ENCODE measurements around the gene ABLIM2. TPM values are rescaled to one million over a fixed set of nuclear protein-coding genes. Genes with fewer than 3 reads are reported as not detected.

The ABLIM2 gene
- total and polyA plus RNA-seq, 2 donors (not counting 1 experiment from before 2014, with no cell fraction given), result 3.3 to 79.0 TPM

DNA sequence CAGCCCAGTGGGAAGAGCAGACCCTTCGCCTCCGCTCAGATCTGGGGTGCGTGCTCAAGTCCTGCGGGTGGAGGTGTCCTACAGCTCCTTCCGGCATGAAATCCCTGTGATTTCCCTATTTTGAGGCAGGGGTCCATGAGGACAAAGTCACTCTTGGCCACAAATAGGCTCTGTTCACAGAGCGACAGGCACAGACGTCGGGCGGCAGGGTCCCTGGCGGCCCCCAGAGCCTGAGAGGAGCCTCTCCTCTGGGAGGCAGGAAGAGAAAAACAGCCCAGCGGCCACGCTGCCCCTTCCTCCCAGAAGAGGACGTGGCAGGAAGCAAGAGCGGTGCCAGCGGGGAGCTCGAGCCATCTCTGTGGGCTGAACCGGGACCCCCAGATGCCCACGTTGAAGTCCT, 38.7 kb downstream of the ABLIM2 start:
- Histone ChIP-seq H3K36me3 (replicated peaks in 1 of 2; ENCODE audit: control extremely low read depth in 1 of 2, control insufficient read depth in 1 of 2, extremely low read depth in 1 of 2, insufficient read depth in 2 of 2, low read length in 1 of 2) (no peaks in the 10 kb centered on the region), H3K4me1 (ENCODE audit: control insufficient read depth in 2 of 2, insufficient read depth in 2 of 2, low read length in 2 of 2) (no peaks in the 10 kb centered on the region), H3K4me3 (ENCODE audit: control extremely low read depth in 1 of 5, extremely low read depth in 1 of 5, insufficient read depth in 1 of 5, low read depth in 2 of 5, low read length in 4 of 5) (no peak overlapping the region), H3K27ac (ENCODE audit: low read length in 2 of 2) (no peak overlapping the region), H3K4me2 (replicated peaks; ENCODE audit: low read depth, low read length, poor library complexity, severe bottlenecking) (no peak overlapping the region), H4K20me1 (ENCODE audit: control insufficient read depth, insufficient read depth, low read length, poor library complexity, severe bottlenecking) (no peaks in the 10 kb centered on the region), H3K9ac (ENCODE audit: low read length) (no peak overlapping the region), H3K9me3 (ENCODE audit: control extremely low read depth in 1 of 3, control insufficient read depth in 2 of 3, insufficient read depth in 1 of 3, low read length in 2 of 3) (peaks cover 0 to 11% (median 0%) of the 10 kb centered on the region in 3 donors), H2AFZ (ENCODE audit: insufficient read depth, low read depth, low read length, poor library complexity, severe bottlenecking) (no peak overlapping the region), H3K27me3 (replicated peaks in 1 of 4; ENCODE audit: control extremely low read depth in 1 of 4, control insufficient read depth in 3 of 4, insufficient read depth in 4 of 4, low read length in 3 of 4) (no peaks in the 10 kb centered on the region), H3K79me2 (ENCODE audit: control insufficient read depth, insufficient read depth, low read length) (no peaks in the 10 kb centered on the region)
- Mint-ChIP-seq H3K9me3 (ENCODE audit: insufficient read depth) (no peaks in the 10 kb centered on the region), H3K27me3 (no peaks in the 10 kb centered on the region), H3K4me3 (no peak overlapping the region), H3K27ac (no peak overlapping the region), H3K4me1 (peaks cover 17% of the 10 kb centered on the region)
- CTCF ChIA-PET, result no interaction called here
- 81% methylated on average over 14 of the region's 18 CpGs for WGBS (ENCODE audit: insufficient coverage)
- no peak for DNase-seq
- TF ChIP-seq, protein P1, sequence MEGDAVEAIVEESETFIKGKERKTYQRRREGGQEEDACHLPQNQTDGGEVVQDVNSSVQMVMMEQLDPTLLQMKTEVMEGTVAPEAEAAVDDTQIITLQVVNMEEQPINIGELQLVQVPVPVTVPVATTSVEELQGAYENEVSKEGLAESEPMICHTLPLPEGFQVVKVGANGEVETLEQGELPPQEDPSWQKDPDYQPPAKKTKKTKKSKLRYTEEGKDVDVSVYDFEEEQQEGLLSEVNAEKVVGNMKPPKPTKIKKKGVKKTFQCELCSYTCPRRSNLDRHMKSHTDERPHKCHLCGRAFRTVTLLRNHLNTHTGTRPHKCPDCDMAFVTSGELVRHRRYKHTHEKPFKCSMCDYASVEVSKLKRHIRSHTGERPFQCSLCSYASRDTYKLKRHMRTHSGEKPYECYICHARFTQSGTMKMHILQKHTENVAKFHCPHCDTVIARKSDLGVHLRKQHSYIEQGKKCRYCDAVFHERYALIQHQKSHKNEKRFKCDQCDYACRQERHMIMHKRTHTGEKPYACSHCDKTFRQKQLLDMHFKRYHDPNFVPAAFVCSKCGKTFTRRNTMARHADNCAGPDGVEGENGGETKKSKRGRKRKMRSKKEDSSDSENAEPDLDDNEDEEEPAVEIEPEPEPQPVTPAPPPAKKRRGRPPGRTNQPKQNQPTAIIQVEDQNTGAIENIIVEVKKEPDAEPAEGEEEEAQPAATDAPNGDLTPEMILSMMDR (IDR thresholded peaks at IDR 0.05), result no peak
- no peak for TF ChIP-seq EZH2 (IDR thresholded peaks at IDR 0.05; ENCODE audit: borderline replicate concordance, insufficient read depth, low read depth, low read length, poor library complexity, severe bottlenecking)
- intact Hi-C loops (cut with micrococcal nuclease), result no loop called here
- POLR2A ChIA-PET, result no interaction called here
- ATAC-seq (ENCODE audit: low read depth), result no peak

DNA sequence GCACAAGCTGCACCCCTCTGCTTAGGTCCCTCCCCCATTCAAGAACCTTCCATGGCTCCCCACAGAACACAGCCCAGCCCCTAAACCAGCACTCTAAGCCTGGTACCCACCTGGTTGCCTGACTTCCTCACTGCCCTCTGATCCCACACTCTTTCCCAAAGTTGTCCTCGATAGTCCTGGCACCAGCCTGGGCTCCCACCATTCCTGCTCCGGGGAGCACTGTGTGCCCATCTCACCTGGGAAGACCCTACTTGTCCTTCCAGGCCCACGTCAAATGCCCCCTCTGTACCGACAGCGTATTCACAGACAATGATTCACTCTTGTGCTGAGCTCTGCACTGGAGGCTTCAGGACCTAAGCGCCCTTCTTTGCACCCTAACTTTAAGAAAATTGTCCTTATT, 40.1 kb downstream of the ABLIM2 start:
- H3K9ac ChIP-seq (ENCODE audit: low read length), result no peak overlapping the region
- WGBS (ENCODE audit: insufficient coverage), result 99% methylated on average over 6 of the region's 6 CpGs
- no peak overlapping the region for H3K4me3 Mint-ChIP-seq
- H3K4me1 Mint-ChIP-seq, result peaks cover 9% of the 10 kb centered on the region
- no peak overlapping the region for H2AFZ ChIP-seq (ENCODE audit: insufficient read depth, low read depth, low read length, poor library complexity, severe bottlenecking)
- ChIA-PET POLR2A (no interaction called here), CTCF (interaction anchor here (0.8 kb wide), 1 partner anchor 9 kb away, joined by 4 read pairs; no protein-coding TSS in a partner anchor)
- intact Hi-C loops (cut with micrococcal nuclease), result no loop called here
- H4K20me1 ChIP-seq (ENCODE audit: control insufficient read depth, insufficient read depth, low read length, poor library complexity, severe bottlenecking), result no peaks in the 10 kb centered on the region
- H3K4me1 ChIP-seq (ENCODE audit: control insufficient read depth in 2 of 2, insufficient read depth in 2 of 2, low read length in 2 of 2), result no peaks in the 10 kb centered on the region
- TF ChIP-seq, protein P1 (IDR thresholded peaks at IDR 0.05), result no peak
- no peak for TF ChIP-seq EZH2 (IDR thresholded peaks at IDR 0.05; ENCODE audit: borderline replicate concordance, insufficient read depth, low read depth, low read length, poor library complexity, severe bottlenecking)
- H3K27me3 ChIP-seq (replicated peaks in 1 of 4; ENCODE audit: control extremely low read depth in 1 of 4, control insufficient read depth in 3 of 4, insufficient read depth in 4 of 4, low read length in 3 of 4), result no peaks in the 10 kb centered on the region
- H3K36me3 ChIP-seq (replicated peaks in 1 of 2; ENCODE audit: control extremely low read depth in 1 of 2, control insufficient read depth in 1 of 2, extremely low read depth in 1 of 2, insufficient read depth in 2 of 2, low read length in 1 of 2), result no peaks in the 10 kb centered on the region
- no peak overlapping the region for H3K27ac ChIP-seq (ENCODE audit: low read length in 2 of 2)
- H3K9me3 Mint-ChIP-seq (ENCODE audit: insufficient read depth), result no peaks in the 10 kb centered on the region
- no peaks in the 10 kb centered on the region for H3K79me2 ChIP-seq (ENCODE audit: control insufficient read depth, insufficient read depth, low read length)
- H3K4me2 ChIP-seq (replicated peaks; ENCODE audit: low read depth, low read length, poor library complexity, severe bottlenecking), result no peak overlapping the region
- ATAC-seq (ENCODE audit: low read depth) (no peak), DNase-seq (no peak)
- no peaks in the 10 kb centered on the region for H3K27me3 Mint-ChIP-seq
- no peak overlapping the region for H3K27ac Mint-ChIP-seq
- H3K4me3 ChIP-seq (ENCODE audit: control extremely low read depth in 1 of 5, extremely low read depth in 1 of 5, insufficient read depth in 1 of 5, low read depth in 2 of 5, low read length in 4 of 5), result no peak overlapping the region
- peaks cover 0 to 11% (median 0%) of the 10 kb centered on the region in 3 donors for H3K9me3 ChIP-seq (ENCODE audit: control extremely low read depth in 1 of 3, control insufficient read depth in 2 of 3, insufficient read depth in 1 of 3, low read length in 2 of 3)
